ENCODE results near the gene LRRC14B.

LRRC14B gene

GRCh38 chr5:174876-175465 lies 16.3 kb upstream of the LRRC14B start:
- DNase-seq (ENCODE audit: low read depth) = no peak

- no peak for DNase-seq (ENCODE audit: low read depth)
Observed at GRCh38 chr5:176296-176823, 14.9 kb upstream of the LRRC14B start.

- DNase-seq (ENCODE audit: low read depth) = no peak
Observed at GRCh38 chr5:178110-178509, 13.2 kb upstream of the LRRC14B start.

GRCh38 chr5:179401-179800 lies 11.9 kb upstream of the LRRC14B start:
- DNase-seq (ENCODE audit: low read depth) = no peak

- DNase-seq (ENCODE audit: low read depth) = no peak
Observed at GRCh38 chr5:180286-180918, 10.9 kb upstream of the LRRC14B start.

- DNase-seq (ENCODE audit: low read depth) = no peak
Observed at GRCh38 chr5:181160-181559, 10.1 kb upstream of the LRRC14B start.

- DNase-seq (ENCODE audit: low read depth) = no peak
Observed at GRCh38 chr5:181566-181965, 9.7 kb upstream of the LRRC14B start.

GRCh38 chr5:182126-182525 lies 9.2 kb upstream of the LRRC14B start:
- no peak for DNase-seq (ENCODE audit: low read depth)

- DNase-seq (ENCODE audit: low read depth) = no peak
Observed at GRCh38 chr5:184471-184870, 6.8 kb upstream of the LRRC14B start.

- DNase-seq (ENCODE audit: low read depth) = no peak
Observed at GRCh38 chr5:185095-186070, 5.9 kb upstream of the LRRC14B start.

- no peak for DNase-seq (ENCODE audit: low read depth)
Observed at GRCh38 chr5:186091-187041, 4.9 kb upstream of the LRRC14B start.

GRCh38 chr5:187042-187431 lies 4.3 kb upstream of the LRRC14B start:
- no peak for DNase-seq (ENCODE audit: low read depth)

- no peak for DNase-seq (ENCODE audit: low read depth)
Observed at GRCh38 chr5:187617-188451, 3.5 kb upstream of the LRRC14B start.

- peak; percentile 53 for DNase-seq (ENCODE audit: low read depth)
Observed at GRCh38 chr5:188488-189481, 2.5 kb upstream of the LRRC14B start.

GRCh38 chr5:189486-189885 lies 1.8 kb upstream of the LRRC14B start:
- DNase-seq (ENCODE audit: low read depth) = no peak

- DNase-seq (ENCODE audit: low read depth) = no peak
Observed at GRCh38 chr5:189976-190365, 1.3 kb upstream of the LRRC14B start.

- no peak for DNase-seq (ENCODE audit: low read depth)
Observed at GRCh38 chr5:190366-191035, 794 bp upstream of the LRRC14B start.

- DNase-seq (ENCODE audit: low read depth) = no peak
Observed at GRCh38 chr5:191949-192690, 825 bp downstream of the LRRC14B start.
